ENCODE measurements around the gene CSAD. TPM values are rescaled to one million over a fixed set of nuclear protein-coding genes. Genes with fewer than 3 reads are reported as not detected.

CSAD gene
- total and polyA plus RNA-seq, 3 donors from 2014 or later: 34.9 to 93.7 (median 73.9) TPM

DNA sequence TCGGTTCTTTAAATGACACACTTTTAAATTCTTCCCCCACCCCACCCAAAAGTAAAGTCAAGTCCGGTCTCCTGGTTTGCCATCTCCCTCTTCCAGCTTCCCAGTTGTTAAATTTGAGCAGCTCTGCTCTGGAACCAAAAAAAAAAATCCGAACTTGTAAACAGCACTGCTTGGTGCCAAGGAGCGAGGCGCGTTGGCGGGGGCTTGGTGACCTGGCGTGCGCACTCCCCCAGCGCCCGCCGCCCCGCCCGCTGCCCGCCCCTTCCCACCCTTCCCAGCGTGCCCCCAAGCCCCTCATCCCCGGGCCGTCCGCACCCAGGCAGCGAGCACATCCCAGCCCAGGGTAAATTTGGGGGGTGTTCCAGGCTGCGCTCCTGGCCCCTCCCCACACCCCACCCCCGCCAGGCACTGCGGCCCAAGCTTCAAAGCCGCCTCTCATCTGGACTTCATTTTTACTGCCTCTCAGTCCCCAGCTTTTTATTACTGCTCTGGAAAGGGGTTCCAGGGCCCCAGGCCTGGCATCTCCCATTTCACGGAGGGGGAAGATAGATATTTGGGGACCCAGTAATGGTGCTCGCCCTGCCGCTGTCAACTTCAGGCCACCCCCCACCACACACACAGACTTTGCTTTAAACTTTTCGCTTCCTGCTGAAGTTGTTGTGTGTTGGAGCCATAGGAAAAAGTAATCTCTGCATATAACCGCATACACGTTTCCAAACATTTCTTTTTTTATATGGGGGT lies 38.0 kb upstream of the CSAD start:
- no peaks in the 10 kb centered on the region for H3K36me3 ChIP-seq (ENCODE audit: low read depth, missing control alignments)
- TF ChIP-seq POLR2A (IDR thresholded peaks at IDR 0.05) (no peak), CTCF (IDR thresholded peaks at IDR 0.05) (no peak)
- H3K27ac ChIP-seq: peak overlapping the region; percentile 33 to 79
- H3K4me3 ChIP-seq: peak overlapping the region; percentile 54 to 59
- no peak for DNase-seq
- intact Hi-C loops (cut with DNase I; ENCODE audit: low total_unique reads): loop anchor here (5.0 to 10.0 kb wide), 2 partner anchors 34 to 56 kb away; a partner anchor contains a TSS
- 20% methylated on average over 30 of the region's 30 CpGs for WGBS, 2 donors
- H3K27me3 ChIP-seq: no peaks in the 10 kb centered on the region
- H3K9me3 ChIP-seq: no peaks in the 10 kb centered on the region
- H3K4me1 ChIP-seq: peaks cover 22% of the 10 kb centered on the region

DNA sequence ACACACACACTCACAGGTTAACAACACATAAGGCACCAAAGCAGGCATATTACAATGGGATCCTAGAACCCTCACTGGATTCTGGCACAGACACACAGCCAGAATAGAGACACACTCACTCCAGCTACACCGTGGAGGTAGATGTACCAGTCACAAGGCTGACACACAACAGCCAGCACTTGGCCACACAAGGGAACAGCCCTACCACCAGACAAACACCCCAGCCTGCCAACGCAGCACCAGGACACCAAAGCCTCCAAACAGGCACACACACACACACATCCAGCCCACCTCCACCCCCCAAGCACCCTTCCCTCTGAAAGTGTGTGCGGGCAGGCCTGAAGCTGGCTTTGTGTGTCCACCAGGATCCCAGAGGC lies 37.2 kb upstream of the CSAD start:
- intact Hi-C loops (cut with DNase I; ENCODE audit: low total_unique reads): loop anchor here (5.0 to 10.0 kb wide), 2 partner anchors 34 to 57 kb away; a partner anchor contains a TSS
- WGBS, 2 donors: 72 to 82% methylated on average over 2 to 3 of the region's 3 CpGs
- H3K27ac ChIP-seq: peak overlapping the region in 1 of 2 donors; percentile 79
- no peaks in the 10 kb centered on the region for H3K36me3 ChIP-seq (ENCODE audit: low read depth, missing control alignments)
- DNase-seq: no peak
- no peaks in the 10 kb centered on the region for H3K27me3 ChIP-seq
- H3K9me3 ChIP-seq: no peaks in the 10 kb centered on the region
- no peak overlapping the region for H3K4me3 ChIP-seq
- TF ChIP-seq POLR2A (IDR thresholded peaks at IDR 0.05) (no peak), CTCF (IDR thresholded peaks at IDR 0.05) (no peak)
- H3K4me1 ChIP-seq: peaks cover 18% of the 10 kb centered on the region

- 74 to 79% methylated on average over 17 to 19 of the region's 19 CpGs for WGBS, 2 donors
- Histone ChIP-seq H3K9me3 (no peaks in the 10 kb centered on the region), H3K27me3 (no peaks in the 10 kb centered on the region), H3K27ac (peak overlapping the region in 1 of 2 donors; percentile 79), H3K4me1 (peaks cover 15% of the 10 kb centered on the region), H3K36me3 (ENCODE audit: low read depth, missing control alignments) (no peaks in the 10 kb centered on the region), H3K4me3 (no peak overlapping the region)
- no peak for DNase-seq
- TF ChIP-seq CTCF (IDR thresholded peaks at IDR 0.05): no peak
- no peak for TF ChIP-seq POLR2A (IDR thresholded peaks at IDR 0.05)
- intact Hi-C loops (cut with DNase I; ENCODE audit: low total_unique reads): loop anchor here (5.0 to 10.0 kb wide), 2 partner anchors 35 to 58 kb away; a partner anchor contains a TSS
These were observed 36.6 kb upstream of the CSAD start for GRCh38 chr12:53217051-53217930.

- TF ChIP-seq CTCF (IDR thresholded peaks at IDR 0.05) (no peak), POLR2A (IDR thresholded peaks at IDR 0.05) (no peak)
- H3K9me3 ChIP-seq: no peaks in the 10 kb centered on the region
- H3K36me3 ChIP-seq (ENCODE audit: low read depth, missing control alignments): no peaks in the 10 kb centered on the region
- peaks cover 10% of the 10 kb centered on the region for H3K4me1 ChIP-seq
- WGBS, 2 donors: 89 to 96% methylated on average over 4 to 8 of the region's 8 CpGs
- no peak overlapping the region for H3K4me3 ChIP-seq
- H3K27me3 ChIP-seq: no peaks in the 10 kb centered on the region
- H3K27ac ChIP-seq: no peak overlapping the region
- no peak for DNase-seq
- intact Hi-C loops (cut with DNase I; ENCODE audit: low total_unique reads): loop anchor here (5.0 to 10.0 kb wide), 2 partner anchors 37 to 59 kb away; a partner anchor contains a TSS
These were observed 34.8 kb upstream of the CSAD start for GRCh38 chr12:53215497-53215896.

Measured in testis (tissue), 3 donors.